DMS79 (cell line): ENCODE data around the gene PRG3.

ENCODE experiments used
- DNase-seq: peaks from one replicate; lab custom pipeline; 2025; lab: John Stamatoyannopoulos, UW

The PRG3 gene, protein sequence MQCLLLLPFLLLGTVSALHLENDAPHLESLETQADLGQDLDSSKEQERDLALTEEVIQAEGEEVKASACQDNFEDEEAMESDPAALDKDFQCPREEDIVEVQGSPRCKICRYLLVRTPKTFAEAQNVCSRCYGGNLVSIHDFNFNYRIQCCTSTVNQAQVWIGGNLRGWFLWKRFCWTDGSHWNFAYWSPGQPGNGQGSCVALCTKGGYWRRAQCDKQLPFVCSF

DNA sequence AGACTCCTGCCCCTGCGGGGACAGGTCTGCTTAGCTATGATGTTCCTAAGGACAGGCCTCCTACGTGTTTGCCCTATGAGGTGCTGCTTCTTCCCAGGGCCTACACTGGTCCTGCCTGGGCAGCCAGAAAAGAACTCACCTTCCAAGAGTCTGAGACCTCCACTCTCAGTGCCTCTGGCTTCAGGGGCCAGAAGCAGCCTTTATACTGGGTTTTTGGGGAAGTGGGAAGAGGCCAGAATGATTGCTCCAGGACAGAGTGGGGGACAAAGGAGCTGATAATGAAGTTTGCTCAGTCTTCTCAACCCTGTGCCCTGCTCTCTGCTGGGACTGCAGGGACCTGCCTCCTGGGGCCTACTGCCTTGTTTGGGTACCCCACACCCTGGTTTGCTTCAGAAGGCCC lies at the start of gene PRG3:
Gene PRG3 (minus strand): TSS at position 176 of the 400 bp plus-strand sequence. CDS start 442 bp downstream, outside the sequence.
- DNase-seq: no peak

DNA sequence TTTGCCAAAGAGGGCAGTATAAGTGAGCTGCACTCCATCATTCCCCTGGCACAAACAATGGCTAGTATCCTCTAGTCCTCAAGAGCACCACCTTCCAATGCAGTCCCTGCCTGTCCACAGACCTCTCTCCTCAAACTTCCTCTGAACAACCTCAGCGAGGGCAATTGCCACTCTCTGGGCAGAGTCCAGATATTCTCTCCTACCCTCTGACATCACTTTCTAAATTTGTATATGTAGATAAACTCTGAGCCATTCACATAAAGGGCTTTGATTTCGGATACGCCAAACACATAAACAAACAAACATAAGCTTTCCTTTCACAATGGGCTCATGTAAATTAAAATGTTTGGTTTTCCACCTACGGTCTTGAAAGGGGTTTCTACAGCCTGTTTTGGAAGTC lies 49.0 kb upstream of the PRG3 start:
- DNase-seq: peak; percentile 20

DNA sequence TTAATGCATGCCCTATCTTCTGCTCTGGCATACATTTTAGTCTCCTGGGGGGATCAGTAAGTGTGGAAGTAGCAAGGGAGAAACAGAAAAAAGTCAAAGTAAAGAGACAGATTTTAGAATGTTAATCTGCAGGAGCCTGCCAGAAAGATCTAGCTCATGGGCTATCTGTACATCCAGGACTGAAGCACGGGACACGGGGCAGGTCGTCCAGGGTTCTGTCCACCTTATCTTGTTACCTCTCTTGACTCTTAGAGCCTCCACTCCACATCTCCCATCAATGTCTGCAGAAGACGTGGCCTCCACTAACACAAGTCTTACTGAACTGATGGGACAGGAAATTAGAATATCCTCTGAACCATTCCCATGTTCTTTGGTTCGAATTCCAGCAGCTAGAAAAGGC lies 47.7 kb upstream of the PRG3 start:
- DNase-seq: no peak

DNA sequence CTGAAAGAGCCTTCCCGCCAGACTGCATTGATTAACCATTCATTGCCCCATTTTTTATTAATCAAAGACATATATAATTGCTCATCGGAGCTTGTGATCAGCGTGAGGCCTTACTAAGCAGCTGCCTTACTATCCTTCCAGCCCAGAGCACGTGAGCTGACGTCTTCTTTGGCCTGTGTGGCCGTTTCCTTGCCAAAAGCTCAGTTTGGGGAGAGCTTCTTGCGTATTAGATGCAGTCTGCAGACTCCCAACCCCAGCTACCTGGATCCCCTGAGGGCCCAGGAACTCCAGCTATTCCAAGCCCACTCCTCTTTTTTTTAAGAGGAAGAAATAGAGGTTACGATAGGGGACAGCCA lies 46.8 kb upstream of the PRG3 start:
- DNase-seq: no peak

DNA sequence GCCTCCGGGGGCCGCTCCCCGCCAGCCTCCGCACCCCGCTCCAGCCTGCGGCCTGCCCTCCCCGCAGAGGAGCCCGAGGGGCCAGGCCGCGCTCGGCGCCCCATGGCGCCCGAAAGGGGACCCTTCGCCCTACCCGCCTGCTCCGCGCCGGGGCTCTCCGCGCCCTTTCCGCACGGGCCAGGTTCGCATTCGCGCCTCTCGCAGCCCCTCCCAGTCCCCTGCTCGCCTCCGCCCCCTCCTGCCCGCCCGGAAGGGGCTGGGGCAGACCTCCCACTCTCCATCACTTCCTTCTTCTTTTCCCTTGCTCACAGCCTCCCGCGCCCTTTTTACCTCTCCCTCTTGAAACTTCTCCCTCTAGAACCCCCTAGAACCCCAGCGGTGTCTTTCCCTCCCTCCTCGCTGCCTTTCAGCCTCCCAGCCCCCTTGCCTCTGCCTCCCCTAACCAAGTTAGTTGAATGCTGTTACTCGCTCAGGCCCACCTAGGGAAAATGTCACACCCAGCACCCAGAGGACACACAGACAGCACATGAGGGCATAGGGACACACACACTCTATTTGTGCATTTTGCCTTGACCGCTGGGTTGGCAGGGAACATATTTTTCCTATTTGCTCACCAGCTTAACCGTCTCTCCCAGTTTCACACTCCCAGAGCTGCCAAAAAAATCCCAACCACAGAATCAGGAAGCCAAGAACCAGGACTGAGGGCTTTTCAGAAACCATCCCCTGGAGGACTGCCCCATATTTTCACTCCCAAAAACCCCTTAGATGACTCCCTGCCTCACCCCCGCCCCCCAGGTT lies 46.2 kb upstream of the PRG3 start, which contains the start of gene SLC43A3:
Gene SLC43A3 (minus strand): TSS at position 193 of the 798 bp plus-strand sequence. CDS start 949 bp downstream, outside the sequence.
- DNase-seq: peak; percentile 11

DNA sequence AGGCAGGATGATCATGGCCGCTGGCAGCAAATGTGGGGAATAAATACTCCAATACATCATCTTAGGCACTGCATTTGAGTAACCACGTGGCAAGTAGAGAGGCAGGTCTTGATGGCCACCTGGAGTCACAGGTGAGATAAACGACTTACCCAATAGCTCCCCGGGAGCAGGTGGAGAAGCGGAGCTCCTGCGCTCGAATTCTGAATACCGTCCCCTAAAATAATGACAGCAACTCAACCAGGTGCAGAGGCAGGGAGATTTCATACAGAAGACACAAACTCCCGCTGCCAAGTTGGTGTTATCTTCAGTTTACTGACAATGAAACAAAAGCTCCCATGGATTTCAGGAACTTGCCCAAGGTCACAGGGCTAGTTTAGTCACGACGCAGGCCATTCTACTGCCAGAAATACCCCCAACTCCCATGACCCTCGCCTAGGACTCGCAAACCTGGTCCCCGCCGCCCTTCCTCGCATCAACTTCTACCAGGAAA lies 45.5 kb upstream of the PRG3 start:
- peak; percentile 66 for DNase-seq

DNA sequence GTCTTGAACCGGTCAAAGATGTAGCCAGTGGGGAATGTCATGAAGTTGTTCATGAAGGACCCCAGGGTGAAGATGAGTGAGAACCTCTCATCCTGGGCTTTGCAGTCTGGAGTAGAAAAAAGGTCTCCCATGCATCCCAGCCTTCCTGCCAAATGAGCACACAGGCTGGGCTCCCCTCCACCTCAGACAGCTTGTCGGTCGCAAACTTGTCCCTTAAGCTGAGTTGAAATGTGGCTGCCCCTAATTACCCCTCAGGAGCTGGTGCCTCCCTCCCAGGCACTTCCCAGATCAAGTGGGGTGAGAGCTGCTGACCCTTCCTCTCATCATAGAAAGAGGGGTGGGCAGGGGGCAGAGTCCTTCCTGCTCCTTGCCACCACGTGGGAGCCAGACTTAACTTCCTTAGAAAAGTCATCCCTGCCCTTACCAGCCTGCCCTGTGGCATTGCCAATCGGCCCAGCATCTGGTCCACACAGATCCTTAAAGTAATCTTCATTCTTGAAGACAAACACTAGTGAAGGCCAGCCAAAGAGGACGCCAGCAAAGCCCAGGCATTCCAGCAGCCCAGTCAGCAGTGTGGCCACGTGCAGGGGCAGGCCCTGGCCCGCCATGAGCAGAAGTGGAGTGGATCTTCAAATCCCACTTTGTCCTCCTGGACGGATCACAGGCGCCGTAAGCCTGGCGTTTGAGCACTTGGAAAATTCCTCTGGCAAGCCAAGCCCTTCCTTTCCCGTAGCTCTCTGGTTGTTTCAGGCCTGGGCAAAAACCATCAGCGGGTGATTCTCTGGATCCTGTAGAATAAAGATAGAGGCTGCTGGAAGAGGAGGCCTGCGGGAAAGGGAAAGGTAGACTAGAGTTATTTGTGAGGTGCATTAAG lies 44.9 kb upstream of the PRG3 start:
- peak; percentile 44 for DNase-seq

DNA sequence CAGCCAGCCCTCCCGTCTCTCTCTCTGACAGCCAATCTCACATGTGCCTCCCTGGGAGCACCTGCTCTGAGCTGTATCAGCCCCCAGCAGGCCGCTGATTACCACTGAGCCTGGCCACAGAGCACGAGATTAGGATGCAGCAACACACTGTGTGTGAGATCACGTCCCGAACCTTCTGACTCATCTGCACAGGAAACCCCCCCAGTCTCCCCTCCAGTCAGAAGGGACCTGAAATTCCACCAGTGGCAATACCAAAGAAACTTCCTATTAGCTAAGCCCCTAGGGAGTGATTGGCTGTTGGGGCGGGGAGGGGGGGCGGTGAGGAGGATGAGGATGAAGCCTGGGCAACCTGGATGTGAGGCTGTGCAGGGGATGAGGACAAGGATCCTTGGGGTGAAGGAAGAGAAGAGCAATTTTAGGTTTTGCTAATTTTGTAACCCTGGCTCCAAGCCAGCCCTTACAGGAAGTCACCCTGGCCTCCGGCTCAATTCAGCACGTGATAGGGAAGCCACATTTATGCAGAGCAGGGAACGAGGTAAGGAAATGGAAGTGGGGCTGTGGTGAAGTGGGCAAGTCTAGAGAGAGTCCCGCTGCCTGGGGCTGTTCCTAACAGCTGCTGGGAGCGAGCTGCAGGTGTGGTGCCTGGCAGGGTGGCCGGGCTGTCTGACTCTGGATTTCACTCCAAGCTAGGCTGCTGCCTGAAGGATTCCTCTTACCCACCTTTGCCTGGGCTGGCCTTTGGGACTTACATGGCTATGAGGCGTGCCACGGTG lies 44.0 kb upstream of the PRG3 start:
- DNase-seq: peak; percentile 43

DNA sequence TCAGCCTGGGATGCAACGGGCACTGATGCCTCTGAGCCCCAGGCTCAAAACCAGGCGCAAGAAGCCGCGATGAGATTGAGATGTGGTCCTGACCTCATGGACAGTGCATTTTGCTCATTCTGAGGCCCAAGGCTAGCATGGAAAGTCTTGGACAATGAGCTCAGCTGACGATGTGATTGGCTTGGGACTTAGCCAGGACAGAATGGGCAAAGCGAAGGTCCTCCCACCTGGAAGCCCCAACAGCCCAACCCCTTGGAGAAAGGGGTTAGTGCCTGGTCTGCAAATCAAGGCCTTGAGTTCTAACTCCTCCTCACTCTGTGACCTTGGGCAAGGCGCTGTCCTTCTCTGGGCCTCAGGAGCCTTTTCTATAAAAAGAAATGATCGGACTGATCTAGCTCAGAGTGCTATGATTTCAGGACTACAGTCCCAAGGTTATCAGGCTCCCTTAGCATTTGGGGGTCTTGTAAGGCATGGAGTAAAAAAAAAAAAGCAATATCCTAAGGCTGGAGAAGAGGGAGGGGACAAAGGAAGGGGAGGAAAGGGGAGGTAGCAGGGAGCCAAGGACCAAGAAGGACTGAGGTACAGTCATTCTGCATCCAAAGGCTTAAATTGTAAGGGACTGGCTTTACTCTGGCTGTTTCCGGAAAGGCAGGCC lies 43.3 kb upstream of the PRG3 start:
- no peak for DNase-seq

DNA sequence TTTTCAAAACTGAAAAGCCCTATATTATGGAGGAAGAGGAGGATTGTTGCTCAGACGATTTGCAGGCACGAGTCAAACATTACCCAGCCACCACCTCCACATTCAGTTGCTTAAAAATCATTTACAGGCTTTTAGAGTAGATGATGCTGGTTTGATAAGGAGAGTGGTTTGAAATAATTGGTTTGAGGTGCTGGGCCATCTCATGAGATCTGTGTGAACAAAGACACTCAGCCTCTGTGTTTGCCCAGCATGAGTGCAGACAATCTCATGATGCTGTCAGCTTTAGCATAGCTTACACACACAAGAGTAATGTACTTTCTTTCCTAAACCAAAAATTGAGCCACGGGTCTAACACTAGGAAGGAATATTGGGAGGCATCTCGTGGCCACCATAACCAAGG lies 41.7 kb upstream of the PRG3 start:
- DNase-seq: no peak

DNA sequence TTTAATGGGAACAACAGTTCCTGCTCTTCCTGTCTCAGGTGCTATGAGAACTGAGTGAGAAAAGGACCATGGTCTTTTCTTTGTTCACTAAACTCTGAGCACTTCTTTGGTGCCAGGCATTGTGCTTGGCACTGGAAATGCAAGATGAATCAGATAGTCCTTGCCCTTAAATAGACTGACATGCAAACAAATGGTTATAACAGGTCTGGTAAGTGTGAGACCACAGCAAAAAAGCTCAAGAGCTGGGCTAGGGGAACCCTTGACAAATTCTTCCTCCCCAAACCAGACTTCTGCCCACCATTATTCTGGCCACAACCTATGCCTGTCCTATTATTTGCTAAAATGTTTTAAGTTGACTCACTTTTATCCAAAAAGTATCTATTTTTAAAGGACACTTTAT lies 40.9 kb upstream of the PRG3 start:
- DNase-seq: no peak

DNA sequence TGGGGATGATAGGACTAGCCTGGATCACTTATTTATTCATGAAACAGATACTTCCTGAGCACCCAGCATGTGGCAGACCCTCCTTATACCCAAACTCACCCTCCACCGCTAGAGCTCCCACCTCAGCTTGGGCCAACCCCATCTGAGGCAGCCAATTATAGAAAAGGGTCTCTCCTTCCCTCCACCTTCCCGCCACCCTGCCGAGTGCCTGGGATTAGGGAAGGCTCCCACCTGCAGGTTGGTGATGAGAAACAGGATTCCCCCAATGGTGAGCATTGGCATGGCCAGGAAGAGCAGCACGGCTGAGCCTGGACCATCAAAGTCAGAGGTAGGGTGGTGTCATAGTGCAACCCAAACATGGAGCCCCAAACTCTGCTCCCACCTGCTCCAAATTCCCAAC lies 40.1 kb upstream of the PRG3 start:
- DNase-seq: no peak

DNA sequence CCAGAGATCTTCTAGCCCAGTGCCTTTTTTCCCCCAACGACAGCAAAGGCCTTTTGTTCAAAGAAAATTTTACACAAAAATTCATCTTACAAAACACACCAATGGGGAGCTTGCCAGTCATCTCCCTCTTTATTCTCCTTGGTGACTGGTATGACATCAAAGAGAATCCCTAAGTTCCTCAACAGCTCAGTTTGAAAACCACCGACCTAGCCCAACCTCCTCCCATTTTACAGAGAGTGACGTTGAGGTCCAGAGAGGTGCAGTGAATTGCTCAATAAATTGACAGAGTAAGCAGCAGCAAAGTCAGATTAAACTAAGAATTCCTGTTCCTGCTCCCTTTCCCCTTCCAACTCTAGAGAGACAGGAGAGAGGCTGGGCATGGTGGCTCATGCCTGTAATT lies 38.2 kb upstream of the PRG3 start:
- no peak for DNase-seq

DNA sequence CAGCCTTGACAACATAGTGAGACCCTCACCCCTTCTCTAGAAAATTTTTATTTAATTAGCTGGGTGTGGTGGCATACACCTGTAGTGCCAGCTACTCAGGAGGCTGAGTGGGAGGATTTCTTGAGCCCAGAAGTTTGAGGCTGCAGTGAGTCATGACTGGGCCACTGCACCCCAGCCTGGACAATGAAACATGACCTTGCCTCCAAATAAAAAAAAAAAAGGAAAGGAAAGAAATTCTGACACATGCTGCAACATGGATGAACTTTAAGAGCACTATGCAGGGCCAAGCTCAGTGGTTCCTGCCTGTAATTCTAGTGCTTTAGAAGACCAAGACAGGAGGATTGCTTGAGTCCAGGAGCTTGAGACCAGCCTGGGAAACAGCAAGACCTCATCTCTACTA lies 37.2 kb upstream of the PRG3 start:
- DNase-seq: no peak

DNA sequence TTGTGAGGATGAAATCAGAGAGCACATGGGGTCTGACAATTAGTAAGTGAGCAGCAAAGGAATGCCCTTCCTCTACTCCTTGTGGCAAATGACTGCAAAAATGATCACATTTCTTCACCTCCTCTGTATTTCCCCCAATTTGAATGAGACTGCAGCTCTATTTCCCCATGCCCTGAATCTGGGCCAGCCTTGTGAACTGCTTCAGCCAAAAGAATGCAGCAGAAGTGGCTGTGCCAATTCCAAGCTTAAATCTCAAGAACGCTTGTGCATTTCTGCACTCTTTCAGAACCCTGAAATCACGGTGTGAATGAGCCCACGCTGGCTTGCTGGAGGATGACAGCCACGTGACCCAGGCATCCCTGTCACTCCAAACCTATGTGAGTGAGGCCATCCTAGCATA lies 36.1 kb upstream of the PRG3 start:
- no peak for DNase-seq

DNA sequence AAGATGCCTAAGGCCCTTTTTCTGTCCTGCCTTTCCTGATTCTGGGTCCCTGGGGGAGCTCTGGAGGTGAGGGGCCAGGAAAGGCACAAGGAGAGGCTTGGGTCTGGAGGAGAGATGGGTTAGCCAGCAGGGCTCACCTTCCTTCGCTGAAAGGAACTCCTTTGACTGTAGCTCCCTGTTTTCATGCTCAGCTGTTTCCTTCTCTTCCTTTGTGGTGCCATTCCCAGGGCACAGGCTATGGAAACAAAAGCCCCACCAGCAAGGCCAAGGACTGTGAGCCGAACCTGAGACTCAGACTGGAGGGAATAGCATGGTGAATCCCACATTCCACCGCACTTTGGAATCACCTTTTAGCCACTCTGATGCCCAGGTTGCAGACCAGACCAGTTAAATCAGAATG lies 35.5 kb upstream of the PRG3 start:
- no peak for DNase-seq

DNA sequence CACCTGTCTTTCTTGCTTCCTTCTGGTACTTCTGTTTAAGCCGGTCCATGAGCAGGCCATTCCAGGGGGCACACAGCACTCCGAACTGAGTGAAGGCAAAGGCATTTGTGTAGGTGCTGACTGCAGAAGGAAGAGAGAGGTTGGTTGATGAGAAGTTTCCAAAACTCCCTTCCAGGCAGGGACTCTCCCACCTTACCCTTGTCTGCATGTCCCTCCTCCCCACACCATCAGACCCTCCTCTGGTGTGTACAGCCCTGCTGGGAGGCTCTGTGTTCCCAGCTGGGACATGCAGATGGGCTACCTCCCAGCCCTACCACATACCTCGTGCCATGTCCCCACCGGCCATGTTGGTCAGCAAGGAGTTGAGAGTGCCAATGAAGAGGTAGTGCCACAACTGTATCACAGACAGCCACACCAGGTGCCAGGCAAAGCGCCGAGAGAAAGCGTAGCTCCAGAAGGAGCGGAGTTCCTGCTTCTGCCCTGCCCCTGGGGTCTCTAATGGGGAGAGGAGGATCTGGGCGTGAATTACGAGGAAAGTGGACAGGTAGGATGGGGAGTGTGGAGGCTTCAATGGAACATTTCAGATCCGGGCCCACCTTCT lies 33.8 kb upstream of the PRG3 start:
- no peak for DNase-seq

DNA sequence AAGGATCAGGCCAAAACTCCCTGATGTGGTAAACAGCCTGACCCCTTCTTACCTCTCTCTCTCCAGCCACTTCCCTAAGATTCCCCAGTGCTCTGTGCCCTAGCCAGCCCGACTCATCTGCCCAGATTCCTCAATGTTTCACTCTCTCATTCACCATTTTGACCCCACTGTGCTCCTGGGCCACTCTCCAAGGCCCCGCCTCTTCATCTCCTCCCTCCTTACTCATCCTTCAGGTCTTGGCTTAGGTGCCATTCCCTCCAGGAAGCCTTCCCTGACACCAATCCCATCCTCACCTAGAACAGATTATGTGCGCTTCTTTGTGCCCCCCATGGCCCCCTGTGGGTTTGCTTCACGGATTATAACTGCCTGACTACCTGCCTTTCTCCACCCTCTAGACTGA lies 32.7 kb upstream of the PRG3 start:
- DNase-seq: no peak

DNA sequence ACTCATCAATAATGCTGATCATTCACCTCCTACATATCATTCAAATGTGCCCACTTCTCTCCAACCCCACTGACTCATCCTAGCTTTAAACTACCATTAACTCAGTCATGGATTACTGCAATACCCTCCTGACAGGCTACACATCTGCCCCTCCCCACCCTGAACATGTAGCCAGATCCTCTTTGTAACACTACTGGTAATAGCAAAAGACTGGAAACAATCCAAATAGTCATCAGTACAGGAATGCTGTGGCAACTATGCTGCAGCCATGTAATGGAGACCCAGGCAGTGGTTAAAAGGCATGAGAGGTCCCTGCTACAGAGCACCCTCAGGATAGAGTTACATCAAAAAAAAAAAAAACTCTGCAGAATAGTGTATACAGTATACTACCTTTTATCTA lies 29.3 kb upstream of the PRG3 start:
- no peak for DNase-seq

DNA sequence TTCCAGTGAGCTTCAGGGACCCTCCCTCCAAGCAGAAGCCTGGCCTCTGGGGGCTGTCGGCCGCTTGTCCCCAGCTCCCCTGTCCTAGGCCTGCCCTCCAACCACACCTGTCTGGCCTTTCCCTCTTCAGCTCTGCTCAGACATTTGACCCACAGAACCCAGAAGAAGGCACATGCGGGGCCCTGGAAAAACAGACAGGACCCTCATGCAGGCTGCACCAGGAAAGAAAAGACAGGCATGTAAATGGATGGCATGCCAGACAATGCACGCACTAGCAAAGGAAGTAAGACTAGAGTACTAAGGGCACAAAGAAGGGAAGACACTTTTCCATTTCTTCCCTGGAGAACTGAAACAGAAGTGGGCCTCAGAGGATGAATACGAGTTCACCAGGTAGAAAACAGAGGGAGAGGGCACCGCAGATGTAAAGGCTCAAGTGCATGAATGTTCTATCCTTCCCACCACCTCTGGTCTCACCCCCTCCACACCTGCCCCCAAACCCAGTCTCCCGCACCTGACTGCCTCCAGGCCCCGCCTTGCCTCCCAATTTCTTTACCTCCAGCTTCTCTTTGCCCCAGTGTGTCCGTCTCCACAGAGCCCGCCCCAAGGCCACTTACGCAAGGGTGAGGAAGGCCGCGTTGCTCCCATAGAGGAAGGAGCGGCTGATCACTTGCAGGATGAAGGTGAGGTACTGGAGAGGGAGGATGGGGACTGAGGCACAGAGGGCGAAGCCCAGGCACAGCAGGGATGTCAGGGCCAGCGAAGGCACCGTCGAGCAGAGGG lies 28.6 kb upstream of the PRG3 start:
- no peak for DNase-seq
